ENCODE measurements around the gene IARS2.
A peak's percentile ranks its signal among the peaks of the same experiment; 100 is the strongest.
"Not testable (repeated sequence)": the region's sequence is repeated elsewhere in the genome, so short reads cannot be mapped to it uniquely, and the experiment has no call there.

IARS2 gene

GRCh38 chr1:220112600-220112999, 18.7 kb downstream of the IARS2 start:
- DNase-seq (ENCODE audit: low read depth in 2 of 2), result not testable (repeated sequence)

GRCh38 chr1:220113136-220113695, 19.3 kb downstream of the IARS2 start:
- DNase-seq (ENCODE audit: low read depth in 2 of 2), result no peak

DNA sequence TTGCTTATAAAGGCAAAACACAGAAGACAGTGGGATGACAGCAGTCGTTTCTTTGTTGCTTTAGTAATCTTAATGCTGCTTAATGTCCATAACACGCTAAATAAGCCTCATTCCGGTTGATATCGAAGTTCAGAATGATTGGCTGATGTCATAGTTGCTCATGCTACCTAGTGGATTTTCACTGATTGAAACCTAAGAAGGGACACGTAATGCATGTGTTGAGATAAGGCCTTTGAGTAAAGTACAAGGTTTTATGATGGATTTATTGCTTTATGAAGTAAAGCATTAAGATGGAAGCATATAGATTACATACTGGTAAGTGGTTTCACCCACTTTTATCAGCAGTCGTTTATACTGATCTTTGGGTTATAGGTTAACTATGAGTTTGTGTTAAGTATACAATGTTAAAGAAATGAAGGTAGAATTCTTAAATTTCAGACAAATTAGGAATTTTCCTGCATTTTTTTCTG, 25.1 kb downstream of the IARS2 start:
- no peak for DNase-seq (ENCODE audit: low read depth in 2 of 2)

- no peak for DNase-seq (ENCODE audit: low read depth in 2 of 2)
Observed at GRCh38 chr1:220121791-220122530, 28.0 kb downstream of the IARS2 start.

DNA sequence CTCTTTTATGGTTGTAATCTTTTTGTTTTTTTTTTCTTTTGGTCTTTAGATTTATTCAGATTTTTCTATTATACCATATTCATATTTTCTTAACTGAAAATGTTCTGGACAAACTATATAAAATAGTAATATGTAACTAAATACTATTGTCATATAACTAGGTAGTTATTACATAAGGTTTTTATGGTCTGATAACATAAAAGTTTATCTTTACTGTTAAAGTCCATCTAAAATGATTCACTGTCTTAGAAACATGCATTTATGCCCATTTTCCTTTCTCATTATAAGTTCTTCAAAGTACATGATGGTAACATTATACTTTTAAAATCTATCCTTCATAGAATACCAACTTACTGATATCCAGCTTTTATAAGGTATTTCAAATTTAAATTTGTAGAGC, 29.1 kb downstream of the IARS2 start:
- DNase-seq (ENCODE audit: low read depth in 2 of 2), result no peak

DNA sequence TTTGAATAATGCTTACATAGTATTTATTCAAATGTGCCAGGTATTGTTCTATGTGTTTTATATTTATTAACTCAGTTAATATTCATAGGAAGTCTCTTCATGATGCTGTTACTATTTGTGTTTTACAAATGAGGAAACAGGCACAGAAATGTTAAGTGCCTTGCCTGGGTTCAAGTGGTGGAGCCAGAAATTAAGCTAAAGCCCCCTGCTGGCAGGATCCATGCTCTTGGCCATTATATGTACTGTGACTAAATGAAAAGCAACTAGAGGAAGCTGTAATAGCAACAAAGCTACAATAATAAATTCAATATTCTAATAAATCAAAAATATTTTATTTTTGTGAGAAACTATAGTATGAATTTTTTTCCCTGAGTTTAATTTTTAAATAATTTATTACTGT, 30.0 kb downstream of the IARS2 start:
- DNase-seq (ENCODE audit: low read depth in 2 of 2), result no peak

DNA sequence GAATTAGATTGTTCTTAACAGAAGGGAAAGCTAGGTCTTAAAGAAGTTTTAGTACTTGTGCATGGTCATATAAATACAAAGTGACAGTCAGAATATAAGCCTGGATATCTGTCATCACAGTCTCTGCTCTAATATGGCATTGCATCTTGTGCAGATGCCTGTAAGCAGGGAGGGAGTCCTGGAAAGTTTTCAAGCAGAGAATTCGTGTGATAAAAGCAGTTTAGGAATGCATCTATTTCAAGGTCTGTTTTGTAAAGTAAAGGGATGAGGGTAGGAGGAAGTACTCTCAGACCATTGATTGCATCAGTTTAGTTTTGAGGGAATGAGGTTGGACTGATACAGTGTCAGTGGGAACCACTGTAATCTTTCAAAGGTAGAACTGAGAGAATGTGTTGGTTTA, 30.6 kb downstream of the IARS2 start:
- peak; percentile 43 to 46 for DNase-seq (ENCODE audit: low read depth in 2 of 2)

GRCh38 chr1:220127076-220127475, 33.1 kb downstream of the IARS2 start:
- DNase-seq (ENCODE audit: low read depth in 2 of 2), result no peak

- DNase-seq (ENCODE audit: low read depth in 2 of 2), result no peak
Observed at GRCh38 chr1:220129479-220130210, 35.7 kb downstream of the IARS2 start.

DNA sequence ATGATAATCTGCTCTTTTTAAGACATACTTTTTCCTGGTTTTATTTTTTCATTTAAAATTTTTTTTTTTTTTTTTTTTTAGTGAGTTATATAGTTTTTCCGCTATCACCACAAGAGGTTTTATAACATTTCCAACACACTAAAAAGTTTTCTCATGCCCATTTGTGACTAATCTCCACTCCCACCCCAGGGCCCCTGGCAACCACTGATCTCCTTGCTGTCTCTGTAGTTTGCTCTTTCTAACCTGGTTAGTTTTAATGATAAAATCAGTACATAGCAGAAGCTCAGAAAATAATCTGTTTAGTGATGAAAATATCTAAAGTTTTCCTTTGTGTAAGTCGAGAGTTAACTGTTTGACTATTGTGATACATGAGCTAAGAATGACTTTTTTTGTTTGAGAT, 41.8 kb downstream of the IARS2 start:
- no peak for DNase-seq (ENCODE audit: low read depth in 2 of 2)

GRCh38 chr1:220137019-220137786, 43.3 kb downstream of the IARS2 start:
- no peak for DNase-seq (ENCODE audit: low read depth in 2 of 2)

DNA sequence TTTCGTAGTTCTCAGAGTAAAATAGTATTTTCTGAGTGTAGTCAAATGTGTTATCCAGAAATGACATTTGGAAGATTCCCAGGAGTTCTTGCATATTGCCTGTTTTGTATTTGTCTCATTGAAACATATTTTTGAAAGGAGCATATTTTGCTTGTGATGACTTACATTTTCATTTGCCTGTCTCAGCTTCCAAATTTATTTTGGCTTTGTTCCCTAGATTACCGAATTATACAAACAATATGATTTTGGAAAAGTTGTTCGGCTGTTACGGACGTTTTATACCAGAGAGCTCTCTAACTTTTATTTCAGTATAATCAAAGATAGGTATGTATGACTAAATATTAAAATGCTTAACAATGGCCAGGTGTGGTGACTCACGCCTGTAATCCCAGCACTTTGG, 46.0 kb downstream of the IARS2 start:
- no peak for DNase-seq (ENCODE audit: low read depth in 2 of 2)

DNA sequence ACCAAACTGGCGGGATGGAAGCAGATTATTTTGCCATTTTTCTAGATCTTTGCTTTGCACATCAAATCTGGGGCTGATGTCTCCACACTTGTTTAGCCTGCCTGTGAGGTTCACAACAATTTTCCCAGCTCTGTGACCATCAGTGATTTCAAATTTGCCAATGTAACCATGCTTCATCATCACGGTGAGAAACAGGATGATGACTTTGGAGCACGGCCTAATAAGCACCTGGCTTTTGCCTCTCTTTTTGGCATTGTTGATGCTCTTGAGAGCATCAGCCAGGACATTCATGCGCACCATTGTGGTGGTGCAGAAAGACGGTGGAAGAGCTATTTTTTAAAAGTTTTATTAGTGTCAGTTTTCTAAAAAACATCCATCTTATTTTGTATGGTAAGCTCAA, 50.1 kb downstream of the IARS2 start:
- no peak for DNase-seq (ENCODE audit: low read depth in 2 of 2)

DNA sequence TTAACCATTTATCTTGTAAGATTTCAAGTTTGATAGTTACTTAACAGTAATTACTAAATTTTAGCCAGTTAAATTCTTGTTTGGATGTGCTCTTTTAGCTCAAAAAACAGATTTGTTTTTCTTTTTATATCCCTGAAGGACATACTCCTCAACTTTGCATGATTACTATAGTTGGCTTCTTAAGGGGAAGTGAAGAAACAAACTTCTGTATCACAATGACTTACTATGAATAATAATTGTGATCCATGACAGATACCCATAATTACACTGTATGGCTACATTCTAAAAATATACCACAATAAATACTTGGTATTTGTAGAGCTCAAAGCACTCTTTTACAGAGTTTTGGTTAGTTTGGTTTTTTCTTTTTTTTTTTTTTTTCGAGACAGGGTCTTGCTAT, 55.8 kb downstream of the IARS2 start:
- DNase-seq (ENCODE audit: low read depth in 2 of 2), result no peak

DNA sequence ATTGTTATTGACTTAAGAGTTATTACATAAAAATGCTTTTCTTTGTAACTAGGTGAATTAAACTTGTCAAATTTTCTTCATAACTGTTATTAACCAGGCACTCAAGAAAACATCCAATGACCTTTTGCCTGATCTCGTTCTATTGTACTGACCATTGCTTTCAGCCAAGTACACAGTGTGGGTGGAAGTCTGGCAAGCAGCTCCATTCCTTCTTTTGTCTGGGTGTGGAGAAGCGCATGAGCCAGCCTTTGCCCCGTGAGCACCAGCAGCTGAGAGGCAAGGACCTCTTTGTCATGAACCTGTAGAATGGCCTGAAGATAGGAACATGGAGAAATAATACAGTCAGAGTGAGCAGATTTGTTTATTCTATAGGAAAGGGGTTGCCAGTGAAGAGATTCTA, 57.5 kb downstream of the IARS2 start:
- no peak for DNase-seq (ENCODE audit: low read depth in 2 of 2)

- no peak for DNase-seq (ENCODE audit: low read depth in 2 of 2)
Observed at GRCh38 chr1:220153147-220153546, 59.2 kb downstream of the IARS2 start.

DNA sequence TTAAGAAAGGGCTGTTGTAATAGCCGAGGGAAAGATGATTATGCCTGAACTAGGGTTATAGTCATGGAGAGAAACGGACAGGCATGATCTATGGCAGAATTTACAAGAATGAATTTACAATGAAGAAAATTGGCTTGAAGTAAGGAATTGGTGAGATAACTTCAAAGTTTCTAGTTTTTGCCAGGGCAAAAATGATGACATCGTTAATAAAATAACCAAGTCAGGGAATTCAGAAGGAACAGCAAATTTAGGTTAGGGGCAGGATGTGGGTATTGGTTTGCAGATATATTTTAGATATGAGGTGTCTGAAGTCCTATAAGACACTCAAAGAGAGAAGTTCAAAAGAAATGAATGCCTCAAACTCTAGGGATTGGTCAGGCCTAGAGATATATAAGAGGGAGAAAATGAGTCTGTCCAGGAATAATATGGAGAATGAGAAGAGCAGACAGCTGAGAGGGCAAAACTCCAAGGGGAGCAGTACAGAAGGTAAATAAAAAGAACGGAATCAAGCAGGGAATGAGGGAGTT, 62.8 kb downstream of the IARS2 start:
- DNase-seq (ENCODE audit: low read depth in 2 of 2), result no peak

GRCh38 chr1:220157738-220158137, 63.8 kb downstream of the IARS2 start:
- DNase-seq (ENCODE audit: low read depth in 2 of 2), result no peak

DNA sequence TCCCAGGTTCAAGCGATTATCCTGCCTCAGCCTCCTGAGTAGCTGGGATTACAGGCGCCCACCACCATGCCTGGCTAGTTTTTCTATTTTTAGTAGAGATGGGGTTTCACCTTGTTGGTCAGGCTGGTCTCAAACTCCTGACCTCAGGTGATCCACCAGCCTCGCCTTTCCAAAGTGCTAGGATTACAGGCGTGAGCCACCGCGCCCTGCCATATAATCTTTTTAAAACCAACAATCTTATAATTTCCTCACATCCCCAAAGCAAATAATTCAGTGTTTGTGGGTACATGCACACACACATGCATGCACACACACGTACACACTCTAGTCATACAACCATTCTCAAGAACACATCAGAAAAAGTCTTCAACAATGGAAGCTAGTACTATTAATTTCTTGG, 64.6 kb downstream of the IARS2 start:
- DNase-seq (ENCODE audit: low read depth in 2 of 2), result not testable (repeated sequence)

- DNase-seq (ENCODE audit: low read depth in 2 of 2), result no peak
Observed at GRCh38 chr1:220159041-220159440, 65.1 kb downstream of the IARS2 start.

DNA sequence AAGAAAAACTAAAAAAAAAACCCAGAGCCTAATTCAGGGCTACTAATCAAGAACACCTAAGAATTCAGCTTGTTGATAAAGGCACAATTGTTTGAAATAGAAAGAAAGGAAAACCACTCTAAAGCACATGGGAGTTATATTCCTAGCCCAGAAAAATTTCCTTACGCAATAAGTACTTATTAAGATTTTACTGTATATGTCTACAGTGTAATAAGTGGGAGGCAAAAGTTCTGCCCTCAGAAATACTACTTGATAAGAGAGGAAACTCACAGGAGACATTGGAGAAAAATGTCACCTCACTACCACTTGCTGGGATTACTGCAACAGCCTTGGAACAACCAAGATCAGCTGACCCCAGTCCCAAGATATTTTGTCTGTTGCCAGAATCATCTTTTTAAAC, 66.1 kb downstream of the IARS2 start:
- no peak for DNase-seq (ENCODE audit: low read depth in 2 of 2)

GRCh38 chr1:220164116-220164515, 70.2 kb downstream of the IARS2 start:
- no peak for DNase-seq (ENCODE audit: low read depth in 2 of 2)
